AG10803 (cell line): ENCODE measurements around the gene GPR146.
"Not testable (repeated sequence)": the region's sequence is repeated elsewhere in the genome, so short reads cannot be mapped to it uniquely, and the experiment has no call there.

Source experiments
- DNase-seq: peaks from one replicate; pipeline ENCODE4 v3.0.0; 2010; ENCODE audit warnings: low read depth
- H3K4me3 ChIP-seq: 2 replicates; pipeline ENCODE4 v1.5.1; 2011; ENCODE audit warnings: mild to moderate bottlenecking, low read length, control low read depth
- TF ChIP-seq, protein P1 (sequence below): conservative IDR thresholded peaks from 2 replicates; pipeline ENCODE4 v1.5.1; 2011; ENCODE audit warnings: mild to moderate bottlenecking, low read length, control low read depth, inconsistent platforms

The GPR146 gene

DNA sequence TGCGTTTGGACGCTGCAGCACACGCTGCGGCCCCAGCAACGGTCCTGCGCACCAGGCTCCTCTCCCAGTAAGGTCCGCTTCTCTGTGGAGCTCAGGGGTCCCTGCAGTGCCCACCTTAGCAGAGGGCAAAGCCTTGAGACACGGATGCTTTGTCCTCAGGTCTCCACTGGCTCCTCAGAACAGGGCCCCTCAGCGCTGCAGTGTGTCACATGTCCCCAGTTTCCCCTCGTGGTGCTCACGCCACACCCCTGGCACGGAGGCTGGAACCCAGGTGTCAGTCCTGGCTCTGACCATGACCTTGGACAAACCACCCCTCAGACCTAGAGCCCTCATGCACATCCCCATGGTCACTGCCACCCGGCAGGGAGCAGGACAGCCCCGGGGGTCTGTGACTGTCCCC, 23.7 kb downstream of the GPR146 start:
- no peak for DNase-seq
- H3K4me3 ChIP-seq, result no peak overlapping the region
- TF ChIP-seq, protein P1, sequence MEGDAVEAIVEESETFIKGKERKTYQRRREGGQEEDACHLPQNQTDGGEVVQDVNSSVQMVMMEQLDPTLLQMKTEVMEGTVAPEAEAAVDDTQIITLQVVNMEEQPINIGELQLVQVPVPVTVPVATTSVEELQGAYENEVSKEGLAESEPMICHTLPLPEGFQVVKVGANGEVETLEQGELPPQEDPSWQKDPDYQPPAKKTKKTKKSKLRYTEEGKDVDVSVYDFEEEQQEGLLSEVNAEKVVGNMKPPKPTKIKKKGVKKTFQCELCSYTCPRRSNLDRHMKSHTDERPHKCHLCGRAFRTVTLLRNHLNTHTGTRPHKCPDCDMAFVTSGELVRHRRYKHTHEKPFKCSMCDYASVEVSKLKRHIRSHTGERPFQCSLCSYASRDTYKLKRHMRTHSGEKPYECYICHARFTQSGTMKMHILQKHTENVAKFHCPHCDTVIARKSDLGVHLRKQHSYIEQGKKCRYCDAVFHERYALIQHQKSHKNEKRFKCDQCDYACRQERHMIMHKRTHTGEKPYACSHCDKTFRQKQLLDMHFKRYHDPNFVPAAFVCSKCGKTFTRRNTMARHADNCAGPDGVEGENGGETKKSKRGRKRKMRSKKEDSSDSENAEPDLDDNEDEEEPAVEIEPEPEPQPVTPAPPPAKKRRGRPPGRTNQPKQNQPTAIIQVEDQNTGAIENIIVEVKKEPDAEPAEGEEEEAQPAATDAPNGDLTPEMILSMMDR, result no peak

DNA sequence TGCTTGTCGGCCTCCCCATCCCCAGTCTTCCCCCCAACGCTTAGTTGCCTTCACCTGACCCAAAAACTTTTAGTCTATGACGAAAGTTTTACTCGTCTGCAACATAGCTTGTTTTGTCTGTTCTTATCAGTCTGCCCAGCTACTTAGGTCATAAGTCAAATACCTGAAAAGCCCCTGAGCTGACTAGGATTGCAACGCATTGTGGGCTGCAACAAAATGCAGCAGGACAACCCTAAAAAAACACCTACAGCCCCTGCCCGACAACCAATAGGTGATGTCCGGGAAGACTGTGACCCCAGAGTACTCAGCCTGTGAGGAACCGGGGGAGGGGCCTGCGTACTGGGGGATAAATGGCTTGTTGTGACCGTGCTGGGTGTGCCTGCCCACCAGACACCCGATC, 24.3 kb downstream of the GPR146 start:
- TF ChIP-seq, protein P1, result no peak
- no peak for DNase-seq
- H3K4me3 ChIP-seq, result no peak overlapping the region

DNA sequence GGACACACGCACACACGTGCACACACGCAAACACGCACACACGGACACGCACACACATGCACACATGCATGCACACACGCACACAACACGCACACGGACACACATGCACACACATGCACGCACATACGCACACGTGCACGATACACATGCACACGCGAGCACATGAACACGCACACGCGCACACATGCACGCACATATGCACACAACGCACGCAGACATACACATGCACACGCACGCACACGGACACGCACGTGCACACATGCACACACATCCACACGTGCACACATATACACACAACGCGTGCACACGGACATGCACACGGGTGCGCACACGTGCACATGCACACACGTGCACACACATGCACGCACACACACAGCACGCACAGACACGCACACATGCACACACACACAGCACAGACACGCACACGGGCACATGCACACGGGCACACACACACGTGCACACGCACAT, 26.2 kb downstream of the GPR146 start:
- TF ChIP-seq, protein P1, result no peak

DNA sequence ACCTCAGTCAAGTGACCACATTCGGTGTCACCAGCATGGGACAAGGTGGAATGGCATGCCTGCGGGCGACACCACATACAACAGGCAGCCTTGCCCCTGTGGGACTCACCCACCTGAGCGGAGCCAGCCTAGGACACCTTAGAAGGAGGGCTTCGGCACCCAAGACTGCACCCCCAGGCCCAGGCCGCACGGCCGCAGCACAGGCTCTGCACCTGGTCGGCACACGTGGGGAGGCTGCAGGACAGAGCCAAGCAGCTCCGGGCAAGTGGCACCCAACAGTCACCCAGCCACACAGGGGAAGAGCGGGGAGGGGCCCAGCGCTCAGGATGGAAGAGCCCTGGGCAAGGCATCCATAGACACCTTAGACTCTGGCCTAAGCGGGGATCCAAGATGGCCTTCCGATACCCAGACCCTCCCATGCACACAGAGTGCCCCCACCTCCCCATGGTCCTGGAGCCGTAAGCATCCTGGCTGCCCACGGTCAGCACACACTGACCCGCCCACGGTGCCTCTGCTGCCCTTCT, 27.4 kb downstream of the GPR146 start:
- H3K4me3 ChIP-seq, result no peak overlapping the region
- TF ChIP-seq, protein P1, result no peak
- no peak for DNase-seq

More for the DNA sequence above, 26.2 kb downstream of the GPR146 start:
- no peak for DNase-seq
- no peak overlapping the region for H3K4me3 ChIP-seq

DNA sequence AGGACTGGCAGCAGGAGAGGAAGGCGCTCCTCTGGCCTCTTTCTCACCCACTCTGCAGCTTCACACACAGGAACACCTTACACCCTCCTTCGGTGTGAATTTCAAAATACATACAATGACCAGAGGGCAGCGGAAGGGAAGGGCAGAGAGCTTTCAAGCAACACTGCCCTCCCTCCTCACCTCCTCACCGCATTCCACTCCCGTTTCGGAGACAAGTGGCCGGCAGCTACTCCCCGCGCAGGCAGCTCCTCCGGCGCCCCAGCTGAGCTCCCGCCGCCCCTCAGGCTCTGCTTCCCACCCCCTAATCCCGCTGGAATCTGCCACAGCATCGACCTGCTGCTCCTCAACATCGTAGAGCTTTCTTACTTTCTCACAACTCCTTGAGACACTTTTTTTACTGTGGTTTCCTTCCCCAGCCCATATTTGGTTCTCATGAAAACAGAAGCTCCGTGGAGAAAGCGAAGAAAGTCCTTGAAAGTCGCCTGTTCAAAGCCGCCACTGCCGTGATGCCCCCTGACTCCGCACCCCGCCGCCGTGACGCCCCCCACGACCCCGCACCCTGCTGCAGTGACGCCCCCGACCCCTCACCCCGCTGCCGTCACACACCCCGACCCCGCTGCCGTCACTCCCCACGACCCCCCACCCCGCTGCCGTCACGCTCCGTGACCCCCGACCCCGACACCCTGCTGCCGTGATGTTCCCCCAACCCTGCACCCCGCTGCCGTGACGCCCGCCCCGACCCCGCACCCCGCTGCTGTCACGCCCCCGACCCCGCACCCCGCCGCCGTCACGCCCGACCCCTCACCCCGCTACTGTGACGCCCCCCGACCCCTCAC, 29.0 kb downstream of the GPR146 start:
- TF ChIP-seq, protein P1, result no peak
- DNase-seq, result no peak
- H3K4me3 ChIP-seq, result no peak overlapping the region

DNA sequence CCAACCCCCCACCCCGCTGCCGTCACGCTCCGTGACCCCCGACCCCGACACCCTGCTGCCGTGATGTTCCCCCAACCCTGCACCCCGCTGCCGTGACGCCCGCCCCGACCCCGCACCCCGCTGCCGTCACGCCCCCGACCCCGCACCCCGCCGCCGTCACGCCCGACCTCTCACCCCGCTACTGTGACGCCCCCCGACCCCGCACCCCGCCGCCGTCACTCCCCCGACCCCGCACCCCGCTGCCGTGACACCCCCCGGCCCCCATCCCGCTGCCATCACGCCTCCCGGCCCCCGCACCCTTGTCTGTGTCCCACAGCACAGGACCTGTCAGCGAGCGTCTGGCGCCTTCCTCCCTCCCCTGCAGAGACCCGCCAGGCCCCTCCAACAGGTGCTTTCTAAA, 29.7 kb downstream of the GPR146 start:
- not testable (repeated sequence) for DNase-seq, H3K4me3 ChIP-seq

DNA sequence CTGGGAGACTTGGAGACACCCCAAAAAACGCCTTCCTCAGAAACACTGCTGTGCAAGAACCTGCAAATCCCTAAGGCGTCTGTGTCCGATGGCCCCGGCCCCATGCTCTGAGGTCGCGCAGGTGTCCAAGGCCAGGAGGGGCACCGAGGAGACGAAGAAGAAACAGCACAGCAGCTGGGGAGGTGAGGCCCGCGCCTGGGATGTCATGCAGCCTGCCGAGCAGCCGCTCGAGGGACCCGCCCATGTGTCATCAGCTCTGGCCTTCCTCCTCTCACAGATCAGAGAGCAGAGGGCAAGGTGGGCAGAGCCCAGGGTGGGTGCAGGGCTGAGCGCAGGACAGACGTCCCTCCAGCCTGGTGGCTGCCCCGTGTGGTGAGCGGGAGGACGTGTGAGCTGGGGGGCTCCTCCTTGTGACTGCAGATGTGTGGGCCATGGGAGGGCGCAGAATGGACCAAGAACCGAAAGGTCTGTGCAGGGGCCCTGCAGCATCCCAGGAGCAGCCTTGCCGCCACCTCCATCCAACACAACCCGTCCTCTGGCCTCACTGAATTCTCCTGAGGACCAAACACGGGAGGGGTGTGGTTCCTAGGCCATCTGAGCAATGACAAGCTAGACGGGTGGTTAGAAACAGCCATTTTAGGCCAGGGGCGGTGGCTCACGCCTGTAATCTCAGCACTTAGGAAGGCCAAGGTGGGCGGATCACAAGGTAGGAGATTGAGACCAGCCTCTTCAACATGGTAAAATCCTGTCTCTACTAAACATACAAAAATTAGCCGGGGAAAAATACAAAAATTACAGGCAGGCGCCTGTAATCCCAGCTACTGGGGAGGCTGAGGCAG, 30.5 kb downstream of the GPR146 start:
- TF ChIP-seq, protein P1, result no peak
- no peak overlapping the region for H3K4me3 ChIP-seq
- DNase-seq, result no peak
